GM19397 (cell line): Measurements from ENCODE around the gene CMKLR1.

Experiments used
- ATAC-seq: cut with Tn5 transposase; IDR thresholded peaks from one replicate; pipeline ENCODE4 v1.9.1; 2021; ENCODE audit warnings: mild to moderate bottlenecking, moderate library complexity; ENCODE audit not compliant: unreplicated experiment

The CMKLR1 gene

GRCh38 chr12:108270035-108270848 is 68.9 kb downstream of the CMKLR1 start:
- no peak for ATAC-seq

- no peak for ATAC-seq
These were observed 69.9 kb downstream of the CMKLR1 start for GRCh38 chr12:108269224-108269623.

GRCh38 chr12:108268397-108268796 is 70.7 kb downstream of the CMKLR1 start:
- ATAC-seq = no peak

- no peak for ATAC-seq
These were observed 71.7 kb downstream of the CMKLR1 start for GRCh38 chr12:108267450-108267849.

GRCh38 chr12:108266131-108266530 is 73.0 kb downstream of the CMKLR1 start:
- ATAC-seq = no peak

- no peak for ATAC-seq
These were observed 73.6 kb downstream of the CMKLR1 start for GRCh38 chr12:108265505-108265904.

GRCh38 chr12:108260969-108261368 is 78.1 kb downstream of the CMKLR1 start:
- ATAC-seq = no peak

GRCh38 chr12:108260039-108260438 is 79.1 kb downstream of the CMKLR1 start:
- ATAC-seq = no peak

GRCh38 chr12:108257610-108258106 is 81.5 kb downstream of the CMKLR1 start:
- ATAC-seq = no peak

- ATAC-seq = no peak
These were observed 82.1 kb downstream of the CMKLR1 start for GRCh38 chr12:108257004-108257403.

- ATAC-seq = no peak
These were observed 83.9 kb downstream of the CMKLR1 start for GRCh38 chr12:108255252-108255602.

- no peak for ATAC-seq
These were observed 84.4 kb downstream of the CMKLR1 start for GRCh38 chr12:108254517-108255251.

GRCh38 chr12:108254030-108254429 is 85.1 kb downstream of the CMKLR1 start:
- no peak for ATAC-seq

GRCh38 chr12:108253540-108253939 is 85.6 kb downstream of the CMKLR1 start:
- ATAC-seq = no peak

- no peak for ATAC-seq
These were observed 86.6 kb downstream of the CMKLR1 start for GRCh38 chr12:108252523-108252922.

GRCh38 chr12:108248011-108248410 is 91.1 kb downstream of the CMKLR1 start:
- ATAC-seq = no peak

- no peak for ATAC-seq
These were observed 92.0 kb downstream of the CMKLR1 start for GRCh38 chr12:108247130-108247529.

GRCh38 chr12:108241986-108242703 is 97.0 kb downstream of the CMKLR1 start:
- ATAC-seq = no peak

GRCh38 chr12:108240928-108241327 is 98.2 kb downstream of the CMKLR1 start:
- no peak for ATAC-seq

GRCh38 chr12:108240027-108240785 is 98.9 kb downstream of the CMKLR1 start:
- ATAC-seq = no peak

GRCh38 chr12:108239378-108239777 is 99.7 kb downstream of the CMKLR1 start:
- no peak for ATAC-seq
